GM18517 (cell line): ENCODE results near the gene TMEM86A.

ENCODE experiments used
- ATAC-seq: cut with Tn5 transposase; IDR thresholded peaks from one replicate; pipeline ENCODE4 v1.9.1; 2021; ENCODE audit warnings: mild to moderate bottlenecking, moderate library complexity; ENCODE audit not compliant: unreplicated experiment

The TMEM86A gene

GRCh38 chr11:18752502-18752901 lies 53.9 kb downstream of the TMEM86A start:
- no peak for ATAC-seq

GRCh38 chr11:18754308-18754707 lies 55.7 kb downstream of the TMEM86A start:
- no peak for ATAC-seq
